ENCODE data around the gene SSTR4. TPM values are rescaled to one million over a fixed set of nuclear protein-coding genes. Genes with fewer than 3 reads are reported as not detected.

Gene SSTR4
- total RNA-seq, 1 experiment from 2014 or later: not detected

DNA sequence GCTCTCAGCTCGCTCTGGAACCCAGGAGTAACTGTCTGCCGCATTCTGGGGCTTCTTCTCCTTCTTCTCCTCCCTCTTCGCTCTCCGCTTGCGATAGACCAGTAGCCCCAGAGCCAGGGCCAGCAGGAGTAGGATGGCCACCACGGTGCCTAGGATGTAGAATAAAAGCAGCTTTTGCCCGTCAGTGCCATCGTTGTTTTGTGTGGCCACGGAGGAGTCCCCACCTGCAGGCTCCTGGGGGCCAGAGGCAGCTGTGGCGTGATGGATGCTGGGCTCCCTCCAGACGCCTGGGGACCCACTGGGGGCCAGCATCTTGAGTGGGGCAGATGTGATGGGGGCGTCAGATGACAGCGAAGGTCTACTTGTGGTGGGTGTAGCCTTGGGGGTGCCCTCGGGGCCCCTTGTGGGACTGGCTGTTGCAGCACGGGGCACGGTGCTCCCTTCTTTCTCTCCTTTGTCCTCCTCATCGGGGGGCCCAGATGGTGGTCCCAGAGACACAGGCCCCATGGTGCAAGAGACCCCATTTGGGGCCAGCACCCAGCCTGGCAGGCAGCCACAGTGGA, 49.3 kb downstream of the SSTR4 start:
- in situ Hi-C loops (cut with HindIII; ENCODE audit: low pct_unique_long_range_greater_than_20kb, low sequenced_read_pairs): no loop called here
- TF ChIP-seq SIN3A (IDR thresholded peaks at IDR 0.05; ENCODE audit: borderline replicate concordance, insufficient read depth, low read depth, low read length): no peak
- TF ChIP-seq POLR2AphosphoS5 (IDR thresholded peaks at IDR 0.05; ENCODE audit: low read depth, low read length): no peak
- TF ChIP-seq, protein P1, sequence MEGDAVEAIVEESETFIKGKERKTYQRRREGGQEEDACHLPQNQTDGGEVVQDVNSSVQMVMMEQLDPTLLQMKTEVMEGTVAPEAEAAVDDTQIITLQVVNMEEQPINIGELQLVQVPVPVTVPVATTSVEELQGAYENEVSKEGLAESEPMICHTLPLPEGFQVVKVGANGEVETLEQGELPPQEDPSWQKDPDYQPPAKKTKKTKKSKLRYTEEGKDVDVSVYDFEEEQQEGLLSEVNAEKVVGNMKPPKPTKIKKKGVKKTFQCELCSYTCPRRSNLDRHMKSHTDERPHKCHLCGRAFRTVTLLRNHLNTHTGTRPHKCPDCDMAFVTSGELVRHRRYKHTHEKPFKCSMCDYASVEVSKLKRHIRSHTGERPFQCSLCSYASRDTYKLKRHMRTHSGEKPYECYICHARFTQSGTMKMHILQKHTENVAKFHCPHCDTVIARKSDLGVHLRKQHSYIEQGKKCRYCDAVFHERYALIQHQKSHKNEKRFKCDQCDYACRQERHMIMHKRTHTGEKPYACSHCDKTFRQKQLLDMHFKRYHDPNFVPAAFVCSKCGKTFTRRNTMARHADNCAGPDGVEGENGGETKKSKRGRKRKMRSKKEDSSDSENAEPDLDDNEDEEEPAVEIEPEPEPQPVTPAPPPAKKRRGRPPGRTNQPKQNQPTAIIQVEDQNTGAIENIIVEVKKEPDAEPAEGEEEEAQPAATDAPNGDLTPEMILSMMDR (IDR thresholded peaks at IDR 0.05): no peak
- TF ChIP-seq REST (IDR thresholded peaks at IDR 0.05; ENCODE audit: insufficient read depth in 1 of 2, low read depth in 2 of 2, low read length in 1 of 2): no peak
- TF ChIP-seq TCF7L2 (IDR thresholded peaks at IDR 0.05; ENCODE audit: low read depth, low read length): no peak
- no peaks in the 10 kb centered on the region for H3K36me3 ChIP-seq (ENCODE audit: control insufficient read depth, insufficient read depth, low read length)
- DNase-seq (ENCODE audit: low read depth, low spot score) (no peak), ATAC-seq (no peak)
- H3K9me3 ChIP-seq (ENCODE audit: control insufficient read depth, insufficient read depth, low read depth, low read length): no peaks in the 10 kb centered on the region
- BruUV-seq (replicated peaks): no TSS peak
- no peak overlapping the region for H3K4me3 ChIP-seq (ENCODE audit: low read depth in 2 of 2, low read length in 2 of 2)
- POLR2A ChIA-PET: no interaction called here
- no peak overlapping the region for H3K27ac ChIP-seq (ENCODE audit: low read length)
- H3K27me3 ChIP-seq (ENCODE audit: control insufficient read depth, insufficient read depth, low read length): peaks cover 4% of the 10 kb centered on the region
- CTCF ChIA-PET: no interaction called here
- H3K4me1 ChIP-seq (ENCODE audit: control insufficient read depth, insufficient read depth, low read length): no peaks in the 10 kb centered on the region
- intact Hi-C loops (cut with micrococcal nuclease; ENCODE audit: unreplicated experiment): no loop called here

DNA sequence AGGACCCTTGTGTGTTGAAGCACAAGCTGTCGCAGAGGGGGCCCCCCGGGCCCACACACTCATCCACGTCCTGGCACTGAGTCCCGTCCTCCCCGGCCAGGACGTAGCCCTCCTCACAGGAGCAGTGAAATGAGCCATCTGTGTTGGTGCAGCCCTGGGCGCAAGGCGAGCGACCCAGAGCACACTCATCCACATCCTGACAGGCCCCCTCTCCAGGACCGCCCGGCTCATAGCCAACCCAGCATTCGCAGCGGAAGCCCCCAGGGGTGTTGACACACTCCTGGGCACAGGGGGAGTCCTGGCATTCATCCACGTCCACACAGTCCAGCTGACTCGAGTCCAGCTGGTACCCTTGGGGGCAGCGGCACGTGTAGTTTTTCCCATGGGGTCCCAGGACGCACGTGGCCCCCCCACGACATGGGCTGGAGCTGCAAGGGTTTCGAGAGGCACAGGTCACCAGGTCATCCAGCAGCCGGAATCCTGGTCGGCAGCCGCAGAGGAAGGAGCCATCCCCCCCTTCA, 49.8 kb downstream of the SSTR4 start:
- no TSS peak for BruUV-seq (replicated peaks)
- Histone ChIP-seq H3K27me3 (ENCODE audit: control insufficient read depth, insufficient read depth, low read length) (peaks cover 2% of the 10 kb centered on the region), H3K27ac (ENCODE audit: low read length) (no peak overlapping the region), H3K36me3 (ENCODE audit: control insufficient read depth, insufficient read depth, low read length) (no peaks in the 10 kb centered on the region), H3K4me1 (ENCODE audit: control insufficient read depth, insufficient read depth, low read length) (no peaks in the 10 kb centered on the region), H3K9me3 (ENCODE audit: control insufficient read depth, insufficient read depth, low read depth, low read length) (no peaks in the 10 kb centered on the region), H3K4me3 (ENCODE audit: low read depth in 2 of 2, low read length in 2 of 2) (no peak overlapping the region)
- DNase-seq (ENCODE audit: low read depth, low spot score) (no peak), ATAC-seq (no peak)
- ChIA-PET CTCF (no interaction called here), POLR2A (no interaction called here)
- in situ Hi-C loops (cut with HindIII; ENCODE audit: low pct_unique_long_range_greater_than_20kb, low sequenced_read_pairs): no loop called here
- no peak for TF ChIP-seq TCF7L2 (IDR thresholded peaks at IDR 0.05; ENCODE audit: low read depth, low read length)
- TF ChIP-seq REST (IDR thresholded peaks at IDR 0.05; ENCODE audit: insufficient read depth in 1 of 2, low read depth in 2 of 2, low read length in 1 of 2): no peak
- no peak for TF ChIP-seq SIN3A (IDR thresholded peaks at IDR 0.05; ENCODE audit: borderline replicate concordance, insufficient read depth, low read depth, low read length)
- TF ChIP-seq, protein P1 (IDR thresholded peaks at IDR 0.05): no peak
- intact Hi-C loops (cut with micrococcal nuclease; ENCODE audit: unreplicated experiment): no loop called here

Measured in Panc1 (cell line).